ENCODE measurements around the gene RBMS3. TPM values are rescaled to one million over a fixed set of nuclear protein-coding genes. Genes with fewer than 3 reads are reported as not detected.

RBMS3 gene
- total and polyA plus RNA-seq, 2 of the 8 experiments (the other 6 are each of a cell fraction or from before 2014, with no cell fraction given), result 3.7 to 6.9 TPM

GRCh38 chr3:29693863-29694262 is 413.0 kb downstream of the RBMS3 start:
- Histone ChIP-seq H3K27me3 (replicated peaks in 1 of 4; ENCODE audit: control insufficient read depth in 3 of 4, extremely low read depth in 1 of 4, insufficient read depth in 3 of 4, low read length in 3 of 4) (peaks cover 0 to 1% (median 0%) of the 10 kb centered on the region in 4 experiments; a peak in 1 of 7 replicates), H3K23me2 (ENCODE audit: low read depth, low read length) (no peaks in the 10 kb centered on the region), H3K4ac (replicated peaks; ENCODE audit: insufficient read length, low read depth, low read length) (no peak overlapping the region), H3K23ac (ENCODE audit: insufficient read length) (no peak overlapping the region), H3K14ac (ENCODE audit: insufficient read length) (no peak overlapping the region), H3K79me1 (ENCODE audit: low read depth, low read length) (no peaks in the 10 kb centered on the region), H3K4me3 (ENCODE audit: extremely low read depth in 1 of 4, insufficient read depth in 2 of 4, low read depth in 3 of 4, low read length in 4 of 4) (no peak overlapping the region), H3K36me3 (ENCODE audit: control insufficient read depth in 2 of 4, insufficient read depth in 4 of 4, low read length in 3 of 4) (no peaks in the 10 kb centered on the region), H3K9me3 (ENCODE audit: insufficient read depth in 2 of 2, low read depth in 1 of 2, low read length in 1 of 2) (no peaks in the 10 kb centered on the region), H3K79me2 (ENCODE audit: control insufficient read depth in 1 of 2, insufficient read depth in 2 of 2, low read length in 2 of 2) (no peaks in the 10 kb centered on the region), H4K8ac (ENCODE audit: extremely low read depth, insufficient read depth, low read length) (no peak overlapping the region), H2AFZ (ENCODE audit: low read length) (no peak overlapping the region), H3K18ac (ENCODE audit: extremely low read depth, low read length) (no peak overlapping the region), H3K9ac (replicated peaks in 1 of 4; ENCODE audit: extremely low read depth in 1 of 4, low read depth in 3 of 4, low read length in 3 of 4) (no peak overlapping the region), H3K27ac (ENCODE audit: low read depth, low read length) (no peak overlapping the region), H4K91ac (replicated peaks; ENCODE audit: insufficient read length, low read length) (no peak overlapping the region), H2AK5ac (ENCODE audit: low read depth, low read length) (no peak overlapping the region), H3K4me1 (replicated peaks in 1 of 4; ENCODE audit: control insufficient read depth in 3 of 4, insufficient read depth in 4 of 4, low read length in 3 of 4) (peaks cover 0 to 5% (median 3%) of the 10 kb centered on the region in 4 experiments; a peak in 4 of 7 replicates), H2BK15ac (ENCODE audit: low read length) (no peak overlapping the region), H2BK12ac (ENCODE audit: low read depth, low read length) (no peak overlapping the region), H3K56ac (replicated peaks; ENCODE audit: insufficient read length, low read depth, low read length) (no peak overlapping the region), H4K5ac (ENCODE audit: insufficient read length, low read depth, low read length) (no peak overlapping the region), H4K20me1 (replicated peaks in 1 of 2; ENCODE audit: control insufficient read depth in 1 of 2, insufficient read depth in 2 of 2, low read length in 2 of 2) (no peaks in the 10 kb centered on the region), H2BK5ac (ENCODE audit: low read depth, low read length) (no peak overlapping the region), H2BK20ac (ENCODE audit: low read length) (no peak overlapping the region), H2BK120ac (replicated peaks; ENCODE audit: low read depth, low read length) (no peak overlapping the region), H3K4me2 (ENCODE audit: insufficient read depth in 1 of 2, low read depth in 2 of 2, low read length in 2 of 2) (no peak overlapping the region)
- FAIRE-seq (peak; percentile 97), DNase-seq (ENCODE audit: low read depth in 1 of 2, low spot score in 2 of 2) (peak in 1 of 2 experiments; percentile 7)
- ChIA-PET CTCF (ENCODE audit: partially characterized antibody) (no interaction called here), POLR2A (ENCODE audit: partially characterized antibody) (no interaction called here)
- WGBS, 2 experiments (ENCODE audit: extremely low coverage in 1 of 2, insufficient coverage in 1 of 2, insufficient read length in 1 of 2, insufficient replicate concordance in 2 of 2, low coverage in 1 of 2, low lambda C conversion rate in 2 of 2, missing lambda C conversion rate in 1 of 2), result 56% methylated on average over 1 of the region's 1 CpG; no CpG with 5 or more reads in 1 of the 2 experiments
